ENCODE measurements around the gene ECE2.

GRCh38 chr3:184234224-184234623 lies 41.6 kb upstream of the ECE2 start:
- no peak for TF ChIP-seq CTCF (IDR thresholded peaks at IDR 0.05; ENCODE audit: low read depth, low read length, poor library complexity, severe bottlenecking)
- TF ChIP-seq EZH2phosphoT487 (IDR thresholded peaks at IDR 0.05; ENCODE audit: borderline replicate concordance, low read length) = no peak

Data from DOHH2 (cell line).